Measurements from ENCODE around the gene DCANP1.

DCANP1 gene

GRCh38 chr5:135441350-135441831, 5.8 kb downstream of the DCANP1 start:
- no peak for DNase-seq (ENCODE audit: low spot score)

- DNase-seq (ENCODE audit: low spot score), result no peak
Measured at GRCh38 chr5:135440916-135441315, 6.2 kb downstream of the DCANP1 start.

- DNase-seq (ENCODE audit: low spot score), result no peak
Measured at GRCh38 chr5:135439231-135440205, 7.6 kb downstream of the DCANP1 start.

- no peak for DNase-seq (ENCODE audit: low spot score)
Measured at GRCh38 chr5:135438636-135439221, 8.4 kb downstream of the DCANP1 start.

- peak; percentile 86 for DNase-seq (ENCODE audit: low spot score)
Measured at GRCh38 chr5:135437796-135438560, 9.2 kb downstream of the DCANP1 start.

GRCh38 chr5:135437422-135437795, 9.7 kb downstream of the DCANP1 start:
- DNase-seq (ENCODE audit: low spot score), result no peak

GRCh38 chr5:135436951-135437418, 10.2 kb downstream of the DCANP1 start:
- DNase-seq (ENCODE audit: low spot score), result no peak

- DNase-seq (ENCODE audit: low spot score), result peak; percentile 11
Measured at GRCh38 chr5:135435467-135436330, 11.4 kb downstream of the DCANP1 start.

GRCh38 chr5:135434591-135435466, 12.3 kb downstream of the DCANP1 start:
- peak; percentile 21 for DNase-seq (ENCODE audit: low spot score)

GRCh38 chr5:135433681-135434426, 13.3 kb downstream of the DCANP1 start:
- DNase-seq (ENCODE audit: low spot score), result peak; percentile 10

- peak; percentile 3 for DNase-seq (ENCODE audit: low spot score)
Measured at GRCh38 chr5:135432113-135432512, 15.0 kb downstream of the DCANP1 start.

GRCh38 chr5:135430135-135430437, 17.1 kb downstream of the DCANP1 start:
- DNase-seq (ENCODE audit: low spot score), result no peak

GRCh38 chr5:135429301-135430134, 17.6 kb downstream of the DCANP1 start:
- peak; percentile 7 for DNase-seq (ENCODE audit: low spot score)

GRCh38 chr5:135428586-135428985, 18.6 kb downstream of the DCANP1 start:
- no peak for DNase-seq (ENCODE audit: low spot score)

- DNase-seq (ENCODE audit: low spot score), result peak; percentile 65
Measured at GRCh38 chr5:135426102-135427082, 20.8 kb downstream of the DCANP1 start.

- no peak for DNase-seq (ENCODE audit: low spot score)
Measured at GRCh38 chr5:135425641-135426040, 21.5 kb downstream of the DCANP1 start.

GRCh38 chr5:135423846-135424168, 23.3 kb downstream of the DCANP1 start:
- DNase-seq (ENCODE audit: low spot score), result no peak

Measured in AG20443 (cell line).